ENCODE data around the gene LBP. TPM values are rescaled to one million over a fixed set of nuclear protein-coding genes. Genes with fewer than 3 reads are reported as not detected.

LBP gene
- total and polyA plus RNA-seq, 4 experiments from 2014 or later: not detected

GRCh38 chr20:38303908-38304379, 42.3 kb upstream of the LBP start, which contains the start of gene BPI:
Gene BPI, plus strand, starts transcription at chr20:38304156. Its CDS starts 68 bp downstream, at chr20:38304224.
- peaks cover 14% of the 10 kb centered on the region for H3K27me3 ChIP-seq (ENCODE audit: insufficient read depth, low read length)
- Mint-ChIP-seq H3K27ac (peak within 1 kb of the TSS in 1 of 7 donors; percentile 31), H3K27me3 (peaks cover 25 to 46% of the 10 kb centered on the region in 2 donors), H3K4me1 (peaks cover 9 to 19% (median 14%) of the 10 kb centered on the region in 4 donors), H3K36me3 (no peaks in the 10 kb centered on the region), H3K9me3 (no peaks in the 10 kb centered on the region), H3K4me3 (peak within 1 kb of the TSS in 2 of 8 donors; percentile 27 to 42)
- no peak for DNase-seq
- peaks cover 11% of the 10 kb centered on the region for H3K4me1 ChIP-seq (ENCODE audit: insufficient read depth, low read length)
- CTCF ChIA-PET (ENCODE audit: partially characterized antibody): no interaction called here
- no peak within 1 kb of the TSS for H3K4me3 ChIP-seq (ENCODE audit: low read length in 2 of 2)
- POLR2A ChIA-PET (ENCODE audit: partially characterized antibody): no interaction called here
- H3K36me3 ChIP-seq (ENCODE audit: insufficient read depth, low read length): no peaks in the 10 kb centered on the region
- intact Hi-C loops (cut with micrococcal nuclease): no loop called here
- no peaks in the 10 kb centered on the region for H3K9me3 ChIP-seq (ENCODE audit: control insufficient read depth in 1 of 2, low read length in 2 of 2)
- H3K27ac ChIP-seq (ENCODE audit: low read depth, low read length): no peak within 1 kb of the TSS

GRCh38 chr20:38304845-38305447, 41.3 kb upstream of the LBP start:
- Mint-ChIP-seq H3K9me3 (no peaks in the 10 kb centered on the region), H3K4me3 (no peak overlapping the region), H3K27ac (no peak overlapping the region), H3K36me3 (no peaks in the 10 kb centered on the region), H3K4me1 (peaks cover 9 to 19% (median 14%) of the 10 kb centered on the region in 4 donors), H3K27me3 (peaks cover 27 to 47% of the 10 kb centered on the region in 2 donors)
- Histone ChIP-seq H3K9me3 (ENCODE audit: control insufficient read depth in 1 of 2, low read length in 2 of 2) (no peaks in the 10 kb centered on the region), H3K4me1 (ENCODE audit: insufficient read depth, low read length) (peaks cover 11% of the 10 kb centered on the region), H3K27me3 (ENCODE audit: insufficient read depth, low read length) (peaks cover 14% of the 10 kb centered on the region), H3K36me3 (ENCODE audit: insufficient read depth, low read length) (no peaks in the 10 kb centered on the region), H3K27ac (ENCODE audit: low read depth, low read length) (no peak overlapping the region), H3K4me3 (ENCODE audit: low read length in 2 of 2) (no peak overlapping the region)
- no peak for DNase-seq
- CTCF ChIA-PET (ENCODE audit: partially characterized antibody): no interaction called here
- POLR2A ChIA-PET (ENCODE audit: partially characterized antibody): no interaction called here
- intact Hi-C loops (cut with micrococcal nuclease): no loop called here

DNA sequence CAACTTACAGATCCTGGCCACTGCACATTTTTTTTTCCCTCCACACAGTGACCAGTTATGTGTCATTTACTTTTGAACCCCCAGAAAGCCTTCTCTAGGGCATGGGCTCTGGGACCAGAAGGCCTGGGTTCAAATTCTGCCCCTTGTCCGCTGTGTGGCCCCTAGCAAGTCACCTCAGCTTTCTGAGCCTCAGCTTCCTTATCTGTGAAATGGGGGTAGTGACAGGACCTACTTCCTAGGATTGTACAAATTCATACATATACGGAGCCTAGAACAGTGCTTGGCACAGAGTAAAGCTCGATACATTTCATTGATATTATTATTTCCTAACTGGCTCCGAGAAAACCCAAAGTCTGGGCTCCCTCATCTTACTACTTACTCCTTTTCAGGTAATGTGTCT, 40.7 kb upstream of the LBP start:
- Mint-ChIP-seq H3K9me3 (peaks cover 0 to under 1% (median 0%) of the 10 kb centered on the region in 8 donors), H3K4me1 (peaks cover 9 to 19% (median 14%) of the 10 kb centered on the region in 4 donors), H3K36me3 (no peaks in the 10 kb centered on the region), H3K4me3 (no peak overlapping the region), H3K27me3 (peaks cover 30 to 49% of the 10 kb centered on the region in 2 donors), H3K27ac (no peak overlapping the region)
- Histone ChIP-seq H3K4me3 (ENCODE audit: low read length in 2 of 2) (no peak overlapping the region), H3K9me3 (ENCODE audit: control insufficient read depth in 1 of 2, low read length in 2 of 2) (no peaks in the 10 kb centered on the region), H3K27ac (ENCODE audit: low read depth, low read length) (no peak overlapping the region), H3K36me3 (ENCODE audit: insufficient read depth, low read length) (no peaks in the 10 kb centered on the region), H3K27me3 (ENCODE audit: insufficient read depth, low read length) (peaks cover 14% of the 10 kb centered on the region), H3K4me1 (ENCODE audit: insufficient read depth, low read length) (peaks cover 11% of the 10 kb centered on the region)
- ChIA-PET POLR2A (ENCODE audit: partially characterized antibody) (no interaction called here), CTCF (ENCODE audit: partially characterized antibody) (no interaction called here)
- intact Hi-C loops (cut with micrococcal nuclease): no loop called here
- DNase-seq: no peak

DNA sequence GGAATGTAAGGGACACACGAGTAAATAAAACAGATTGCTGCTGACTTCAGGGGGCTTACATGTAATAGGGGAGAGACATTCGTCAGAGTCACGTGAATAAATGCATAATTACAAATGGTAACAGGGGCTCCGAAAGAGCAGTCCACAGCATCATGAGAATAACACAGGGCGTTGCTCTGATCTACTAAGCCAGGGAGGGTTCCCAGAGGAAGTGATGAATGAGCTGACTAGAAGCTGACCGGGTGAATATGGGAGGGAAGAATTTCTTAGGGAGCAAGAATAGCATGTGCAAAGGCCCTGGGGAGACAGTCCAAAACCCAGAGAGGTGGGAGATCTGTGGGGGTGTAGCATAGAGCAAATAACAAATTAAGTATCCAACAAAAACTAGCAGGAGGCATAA, 39.9 kb upstream of the LBP start:
- intact Hi-C loops (cut with micrococcal nuclease): no loop called here
- Histone ChIP-seq H3K4me1 (ENCODE audit: insufficient read depth, low read length) (peaks cover 11% of the 10 kb centered on the region), H3K27me3 (ENCODE audit: insufficient read depth, low read length) (peaks cover 14% of the 10 kb centered on the region), H3K9me3 (ENCODE audit: control insufficient read depth in 1 of 2, low read length in 2 of 2) (no peaks in the 10 kb centered on the region), H3K36me3 (ENCODE audit: insufficient read depth, low read length) (no peaks in the 10 kb centered on the region), H3K4me3 (ENCODE audit: low read length in 2 of 2) (no peak overlapping the region), H3K27ac (ENCODE audit: low read depth, low read length) (no peak overlapping the region)
- peaks cover 9 to 19% (median 14%) of the 10 kb centered on the region in 4 donors for H3K4me1 Mint-ChIP-seq
- DNase-seq: no peak
- peaks cover 36 to 50% of the 10 kb centered on the region in 2 donors for H3K27me3 Mint-ChIP-seq
- H3K4me3 Mint-ChIP-seq: no peak overlapping the region
- H3K9me3 Mint-ChIP-seq: peaks cover 0 to 3% (median 0%) of the 10 kb centered on the region in 8 donors
- ChIA-PET CTCF (ENCODE audit: partially characterized antibody) (no interaction called here), POLR2A (ENCODE audit: partially characterized antibody) (no interaction called here)
- no peak overlapping the region for H3K27ac Mint-ChIP-seq
- no peaks in the 10 kb centered on the region for H3K36me3 Mint-ChIP-seq

DNA sequence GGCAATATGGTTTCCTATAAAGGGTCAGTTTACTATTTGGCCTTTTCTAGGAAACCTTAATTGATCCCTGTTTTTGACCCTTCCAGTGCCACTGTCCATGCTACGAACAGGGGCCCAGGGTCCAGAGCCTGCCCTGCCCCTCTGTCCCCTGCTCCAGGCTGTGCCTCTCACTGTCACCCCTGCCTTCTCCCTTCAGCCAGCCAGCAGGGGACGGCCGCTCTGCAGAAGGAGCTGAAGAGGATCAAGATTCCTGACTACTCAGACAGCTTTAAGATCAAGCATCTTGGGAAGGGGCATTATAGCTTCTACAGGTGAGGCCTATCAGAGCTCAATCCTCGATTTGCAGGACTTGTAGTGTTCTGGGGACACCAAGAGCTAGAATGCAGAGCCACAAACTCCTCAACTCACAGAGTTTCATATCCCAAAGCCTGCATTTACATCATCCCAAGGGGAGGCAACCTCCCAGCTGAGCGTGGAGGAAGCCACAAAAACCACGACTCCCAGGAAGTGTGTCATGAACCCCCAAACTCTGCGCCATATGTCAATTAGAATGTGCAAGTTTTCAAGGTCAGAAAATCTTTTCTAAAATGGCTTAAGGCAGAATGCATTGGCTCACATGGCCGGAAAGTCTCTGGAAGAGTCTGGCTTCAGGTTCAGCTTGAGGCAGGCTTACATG, 38.8 kb upstream of the LBP start:
- ChIA-PET POLR2A (ENCODE audit: partially characterized antibody) (no interaction called here), CTCF (ENCODE audit: partially characterized antibody) (no interaction called here)
- intact Hi-C loops (cut with micrococcal nuclease): no loop called here
- H3K9me3 Mint-ChIP-seq: peaks cover 0 to 3% (median 0%) of the 10 kb centered on the region in 8 donors
- peaks cover 34 to 47% of the 10 kb centered on the region in 2 donors for H3K27me3 Mint-ChIP-seq
- peaks cover 11% of the 10 kb centered on the region for H3K4me1 ChIP-seq (ENCODE audit: insufficient read depth, low read length)
- no peak for DNase-seq
- H3K27ac Mint-ChIP-seq: no peak overlapping the region
- no peaks in the 10 kb centered on the region for H3K36me3 Mint-ChIP-seq
- H3K9me3 ChIP-seq (ENCODE audit: control insufficient read depth in 1 of 2, low read length in 2 of 2): no peaks in the 10 kb centered on the region
- H3K4me3 Mint-ChIP-seq: no peak overlapping the region
- H3K36me3 ChIP-seq (ENCODE audit: insufficient read depth, low read length): no peaks in the 10 kb centered on the region
- no peak overlapping the region for H3K27ac ChIP-seq (ENCODE audit: low read depth, low read length)
- H3K4me3 ChIP-seq (ENCODE audit: low read length in 2 of 2): no peak overlapping the region
- peaks cover 14% of the 10 kb centered on the region for H3K27me3 ChIP-seq (ENCODE audit: insufficient read depth, low read length)
- H3K4me1 Mint-ChIP-seq: peaks cover 9 to 19% (median 14%) of the 10 kb centered on the region in 4 donors

DNA sequence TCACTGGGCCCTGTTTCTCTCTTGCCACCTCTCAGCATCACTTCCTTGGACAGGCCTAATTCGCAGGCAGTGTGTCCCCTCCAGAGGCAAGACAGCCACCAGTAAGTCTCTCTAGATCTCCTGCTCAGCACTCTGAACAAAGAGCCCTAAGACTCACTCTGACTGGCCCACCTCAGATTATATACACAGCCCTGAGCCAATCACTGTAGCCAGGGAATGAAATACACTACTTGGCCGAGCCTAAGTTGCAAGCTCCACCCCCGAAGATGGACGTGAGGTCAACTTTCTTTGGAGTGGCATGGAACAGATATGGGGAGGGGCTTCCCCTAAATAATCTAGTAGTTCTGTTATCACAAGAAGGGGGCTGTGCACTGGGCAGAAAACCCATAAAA, 38.2 kb upstream of the LBP start:
- H3K27me3 Mint-ChIP-seq: peaks cover 31 to 44% of the 10 kb centered on the region in 2 donors
- CTCF ChIA-PET (ENCODE audit: partially characterized antibody): no interaction called here
- H3K4me1 Mint-ChIP-seq: peaks cover 9 to 19% (median 13%) of the 10 kb centered on the region in 4 donors
- Histone ChIP-seq H3K27me3 (ENCODE audit: insufficient read depth, low read length) (peaks cover 14% of the 10 kb centered on the region), H3K9me3 (ENCODE audit: control insufficient read depth in 1 of 2, low read length in 2 of 2) (no peaks in the 10 kb centered on the region), H3K27ac (ENCODE audit: low read depth, low read length) (no peak overlapping the region), H3K4me3 (ENCODE audit: low read length in 2 of 2) (no peak overlapping the region), H3K36me3 (ENCODE audit: insufficient read depth, low read length) (no peaks in the 10 kb centered on the region), H3K4me1 (ENCODE audit: insufficient read depth, low read length) (peaks cover 11% of the 10 kb centered on the region)
- H3K36me3 Mint-ChIP-seq: no peaks in the 10 kb centered on the region
- H3K4me3 Mint-ChIP-seq: no peak overlapping the region
- POLR2A ChIA-PET (ENCODE audit: partially characterized antibody): no interaction called here
- no peak overlapping the region for H3K27ac Mint-ChIP-seq
- H3K9me3 Mint-ChIP-seq: peaks cover 0 to 6% (median 0%) of the 10 kb centered on the region in 8 donors
- intact Hi-C loops (cut with micrococcal nuclease): no loop called here
- no peak for DNase-seq

- intact Hi-C loops (cut with micrococcal nuclease): no loop called here
These were observed 37.8 kb upstream of the LBP start for GRCh38 chr20:38308447-38308846.

More at GRCh38 chr20:38308447-38308846, 37.8 kb upstream of the LBP start:
- Mint-ChIP-seq H3K9me3 (peaks cover 0 to 6% (median 0%) of the 10 kb centered on the region in 8 donors), H3K27me3 (peaks cover 26 to 40% of the 10 kb centered on the region in 2 donors), H3K36me3 (no peaks in the 10 kb centered on the region), H3K27ac (no peak overlapping the region), H3K4me1 (peaks cover 5 to 15% (median 9%) of the 10 kb centered on the region in 4 donors), H3K4me3 (no peak overlapping the region)
- Histone ChIP-seq H3K4me3 (ENCODE audit: low read length in 2 of 2) (no peak overlapping the region), H3K4me1 (ENCODE audit: insufficient read depth, low read length) (peaks cover 11% of the 10 kb centered on the region), H3K27me3 (ENCODE audit: insufficient read depth, low read length) (peaks cover 14% of the 10 kb centered on the region), H3K9me3 (ENCODE audit: control insufficient read depth in 1 of 2, low read length in 2 of 2) (no peaks in the 10 kb centered on the region), H3K36me3 (ENCODE audit: insufficient read depth, low read length) (no peaks in the 10 kb centered on the region), H3K27ac (ENCODE audit: low read depth, low read length) (no peak overlapping the region)
- CTCF ChIA-PET (ENCODE audit: partially characterized antibody): no interaction called here
- POLR2A ChIA-PET (ENCODE audit: partially characterized antibody): no interaction called here
- DNase-seq: no peak

Data from CD4-positive, alpha-beta memory T cell (primary cell).